ENCODE data around the gene EXOSC5.
"Not testable (repeated sequence)": the region's sequence is repeated elsewhere in the genome, so short reads cannot be mapped to it uniquely, and the experiment has no call there.

The EXOSC5 gene

GRCh38 chr19:41426116-41426841 is 29.1 kb upstream of the EXOSC5 start:
- no peak for DNase-seq (ENCODE audit: low read depth)

GRCh38 chr19:41425174-41426115 is 28.3 kb upstream of the EXOSC5 start:
- no peak for DNase-seq (ENCODE audit: low read depth)

- DNase-seq (ENCODE audit: low read depth): no peak
Observed at GRCh38 chr19:41424335-41425173, 27.4 kb upstream of the EXOSC5 start.

GRCh38 chr19:41422955-41423354 is 25.8 kb upstream of the EXOSC5 start:
- no peak for DNase-seq (ENCODE audit: low read depth)

GRCh38 chr19:41422456-41422855 is 25.3 kb upstream of the EXOSC5 start:
- DNase-seq (ENCODE audit: low read depth): no peak

GRCh38 chr19:41421973-41422372 is 24.8 kb upstream of the EXOSC5 start:
- no peak for DNase-seq (ENCODE audit: low read depth)

GRCh38 chr19:41421314-41421713 is 24.2 kb upstream of the EXOSC5 start:
- no peak for DNase-seq (ENCODE audit: low read depth)

- DNase-seq (ENCODE audit: low read depth): no peak
Observed at GRCh38 chr19:41420101-41420880, 23.1 kb upstream of the EXOSC5 start.

GRCh38 chr19:41416194-41416674 is 19.1 kb upstream of the EXOSC5 start:
- no peak for DNase-seq (ENCODE audit: low read depth)

- DNase-seq (ENCODE audit: low read depth): no peak
Observed at GRCh38 chr19:41415154-41415571, 18.0 kb upstream of the EXOSC5 start.

- no peak for DNase-seq (ENCODE audit: low read depth)
Observed at GRCh38 chr19:41414461-41414860, 17.3 kb upstream of the EXOSC5 start.

GRCh38 chr19:41413947-41414346 is 16.8 kb upstream of the EXOSC5 start:
- no peak for DNase-seq (ENCODE audit: low read depth)

- no peak for DNase-seq (ENCODE audit: low read depth)
Observed at GRCh38 chr19:41412953-41413352, 15.8 kb upstream of the EXOSC5 start.

GRCh38 chr19:41411968-41412265 is 14.8 kb upstream of the EXOSC5 start:
- no peak for DNase-seq (ENCODE audit: low read depth)

GRCh38 chr19:41411100-41411967 is 14.2 kb upstream of the EXOSC5 start:
- DNase-seq (ENCODE audit: low read depth): no peak

GRCh38 chr19:41410336-41411054 is 13.3 kb upstream of the EXOSC5 start:
- DNase-seq (ENCODE audit: low read depth): no peak

- DNase-seq (ENCODE audit: low read depth): no peak
Observed at GRCh38 chr19:41409288-41409687, 12.1 kb upstream of the EXOSC5 start.

- not testable (repeated sequence) for DNase-seq (ENCODE audit: low read depth)
Observed at GRCh38 chr19:41408846-41409245, 11.7 kb upstream of the EXOSC5 start.

GRCh38 chr19:41408256-41408655 is 11.1 kb upstream of the EXOSC5 start:
- DNase-seq (ENCODE audit: low read depth): no peak

- DNase-seq (ENCODE audit: low read depth): no peak
Observed at GRCh38 chr19:41407271-41407670, 10.1 kb upstream of the EXOSC5 start.

Measured in activated T-cell treated with anti-CD3 and anti-CD28 coated beads for 1 hour (primary cell).